NCI-H2196 treated with DMSO at 0.1 percent for 48 hours (cell line): Measurements from ENCODE around the gene TEKT4.
"Not testable (repeated sequence)": the region's sequence is repeated elsewhere in the genome, so short reads cannot be mapped to it uniquely, and the experiment has no call there.

ENCODE experiments used
- DNase-seq: peaks from one replicate; lab custom pipeline; 2025; ENCODE audit not compliant: unreplicated experiment; lab: John Stamatoyannopoulos, UW

The TEKT4 gene, protein sequence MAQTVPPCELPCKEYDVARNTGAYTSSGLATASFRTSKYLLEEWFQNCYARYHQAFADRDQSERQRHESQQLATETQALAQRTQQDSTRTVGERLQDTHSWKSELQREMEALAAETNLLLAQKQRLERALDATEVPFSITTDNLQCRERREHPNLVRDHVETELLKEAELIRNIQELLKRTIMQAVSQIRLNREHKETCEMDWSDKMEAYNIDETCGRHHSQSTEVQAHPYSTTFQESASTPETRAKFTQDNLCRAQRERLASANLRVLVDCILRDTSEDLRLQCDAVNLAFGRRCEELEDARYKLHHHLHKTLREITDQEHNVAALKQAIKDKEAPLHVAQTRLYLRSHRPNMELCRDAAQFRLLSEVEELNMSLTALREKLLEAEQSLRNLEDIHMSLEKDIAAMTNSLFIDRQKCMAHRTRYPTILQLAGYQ

DNA sequence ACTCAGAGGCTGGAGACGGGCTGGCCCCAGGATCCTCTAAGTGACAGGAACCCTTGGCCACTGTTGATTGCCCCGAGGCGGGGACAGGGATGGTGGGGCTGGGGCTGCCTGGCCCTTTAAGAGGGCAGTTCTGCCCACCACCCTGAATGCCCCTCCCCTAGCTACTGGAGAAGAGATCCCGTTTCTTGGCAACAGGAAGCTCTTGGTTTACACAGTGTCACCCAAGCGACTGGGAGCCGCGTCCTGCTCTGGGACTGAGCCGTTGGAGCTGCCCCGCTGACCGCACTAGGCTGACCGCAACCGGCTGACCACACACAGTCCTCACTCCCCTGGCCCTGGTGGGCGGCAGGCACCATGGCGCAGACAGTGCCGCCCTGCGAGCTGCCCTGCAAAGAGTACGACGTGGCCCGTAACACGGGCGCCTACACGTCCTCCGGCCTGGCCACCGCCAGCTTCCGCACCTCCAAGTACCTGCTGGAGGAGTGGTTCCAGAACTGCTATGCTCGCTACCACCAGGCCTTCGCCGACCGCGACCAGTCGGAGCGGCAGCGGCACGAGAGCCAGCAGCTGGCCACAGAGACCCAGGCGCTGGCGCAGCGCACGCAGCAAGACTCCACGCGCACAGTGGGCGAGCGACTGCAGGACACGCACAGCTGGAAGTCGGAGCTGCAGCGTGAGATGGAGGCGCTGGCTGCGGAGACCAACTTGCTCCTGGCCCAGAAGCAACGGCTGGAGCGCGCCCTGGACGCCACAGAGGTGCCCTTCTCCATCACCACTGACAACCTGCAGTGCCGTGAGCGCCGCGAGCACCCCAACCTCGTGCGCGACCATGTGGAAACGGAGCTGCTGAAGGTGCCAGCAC lies at the start of gene TEKT4:
Gene TEKT4, plus strand, starts transcription at position 205 of the 862 bp plus-strand sequence. Its CDS starts 150 bp downstream, at position 355.
- no peak for DNase-seq

GRCh38 chr2:94839224-94839623 lies 32.0 kb upstream of the TEKT4 start:
- DNase-seq, result not testable (repeated sequence)

DNA sequence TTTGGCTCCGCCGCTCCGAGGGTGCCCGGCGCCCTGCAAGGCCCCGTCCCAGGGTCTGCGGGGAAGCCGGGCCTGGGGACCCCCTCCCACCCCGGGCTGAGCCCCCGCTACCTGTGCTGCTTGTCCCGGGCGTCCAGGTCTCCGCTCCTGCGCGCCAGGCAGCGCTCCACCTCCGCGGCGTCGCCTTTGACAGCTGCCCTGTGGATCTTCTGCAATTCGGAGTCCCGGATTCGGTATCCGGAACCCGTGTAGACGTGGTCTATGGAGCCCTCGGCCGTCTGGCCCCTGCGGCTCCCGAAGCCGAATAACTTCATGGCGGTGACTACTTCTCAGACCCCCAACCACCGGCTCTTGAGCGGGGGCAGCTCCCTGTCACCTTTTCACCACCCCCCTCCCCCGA lies 14.4 kb upstream of the TEKT4 start:
- DNase-seq, result not testable (repeated sequence)

DNA sequence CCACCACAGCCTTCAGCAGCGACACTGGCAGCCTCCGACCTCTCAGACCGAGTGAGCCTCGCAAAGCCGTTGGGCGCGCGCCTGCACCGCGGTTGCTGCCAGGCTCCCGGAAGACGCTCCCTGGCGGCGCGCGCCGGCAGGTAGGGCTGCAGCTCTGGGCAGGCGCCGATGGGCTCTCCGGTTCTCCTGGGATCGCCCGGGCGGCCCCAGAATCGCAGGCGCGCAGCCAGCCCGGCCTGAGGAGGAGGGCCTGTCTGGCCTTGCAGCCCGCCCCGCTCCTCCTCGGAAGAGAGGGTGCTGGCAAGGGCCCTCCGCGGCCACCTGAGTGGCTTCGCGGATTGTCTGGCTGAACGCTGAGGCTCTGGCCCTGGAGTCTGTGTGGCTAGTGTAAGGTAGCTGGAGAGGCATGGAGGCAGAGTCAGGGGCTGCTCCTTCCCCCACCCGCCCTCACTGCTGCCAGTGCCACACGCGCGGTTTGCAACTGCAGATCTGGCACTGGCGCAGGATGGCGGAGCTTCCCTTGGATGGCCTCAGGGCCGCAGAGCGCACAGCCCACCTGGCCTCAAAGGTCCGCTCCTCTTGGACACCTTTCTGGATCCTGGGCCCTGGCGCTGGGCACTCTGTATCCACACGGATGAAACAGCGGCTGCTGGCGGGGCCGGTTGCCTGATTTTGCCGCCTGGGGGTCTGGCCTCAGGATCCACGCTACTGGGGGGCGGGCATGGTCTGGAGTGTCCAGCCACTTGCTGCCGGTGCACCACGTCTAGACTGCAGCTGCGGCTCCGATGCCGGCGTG lies 13.7 kb upstream of the TEKT4 start:
- DNase-seq, result not testable (repeated sequence)

GRCh38 chr2:94858163-94858888 lies 12.9 kb upstream of the TEKT4 start:
- DNase-seq, result not testable (repeated sequence)

DNA sequence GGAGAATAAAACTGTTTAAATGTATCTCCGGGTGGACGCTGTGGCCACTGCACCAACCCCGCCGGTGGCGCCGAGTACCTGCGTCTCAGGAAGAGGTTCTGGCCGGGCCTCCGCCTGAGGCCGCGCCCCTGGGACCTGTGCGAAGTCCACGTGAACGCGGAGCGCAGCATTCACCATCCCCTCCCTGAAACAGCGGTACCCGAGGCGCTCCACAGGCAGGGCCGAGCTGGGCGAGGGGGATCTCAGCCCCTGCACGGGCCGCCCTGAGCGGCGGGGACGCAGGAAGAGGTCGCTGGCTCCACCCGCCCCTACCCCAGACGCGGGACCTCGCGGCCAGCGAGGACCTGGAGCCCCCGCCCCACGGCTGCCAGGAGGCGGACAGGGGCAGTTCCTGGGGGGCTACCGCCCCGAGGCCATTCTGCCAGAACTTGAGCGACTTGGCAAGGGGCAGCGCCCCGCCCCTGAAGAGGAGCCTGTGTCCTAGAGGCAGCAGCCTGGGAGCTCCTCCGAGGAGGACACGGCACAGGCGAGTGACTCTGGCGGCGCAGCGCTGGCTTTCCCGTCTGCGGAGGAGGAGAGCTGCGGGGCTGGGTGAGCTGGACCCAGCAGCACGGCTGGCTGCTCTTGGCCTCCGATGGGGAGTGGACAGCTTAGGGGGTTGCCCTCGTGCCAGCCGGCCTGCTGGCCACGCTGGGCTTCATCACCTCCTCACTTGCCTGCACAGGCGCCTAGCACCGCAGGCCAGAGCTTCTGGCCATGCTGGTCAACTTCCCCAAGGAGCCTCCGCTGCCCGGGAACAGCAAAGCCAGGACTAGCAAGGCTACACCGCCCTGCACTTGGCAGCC lies 9.7 kb upstream of the TEKT4 start:
- no peak for DNase-seq

- not testable (repeated sequence) for DNase-seq
Measured at GRCh38 chr2:94862903-94863302, 8.3 kb upstream of the TEKT4 start.

GRCh38 chr2:94869131-94869530 lies 2.1 kb upstream of the TEKT4 start:
- DNase-seq, result no peak

DNA sequence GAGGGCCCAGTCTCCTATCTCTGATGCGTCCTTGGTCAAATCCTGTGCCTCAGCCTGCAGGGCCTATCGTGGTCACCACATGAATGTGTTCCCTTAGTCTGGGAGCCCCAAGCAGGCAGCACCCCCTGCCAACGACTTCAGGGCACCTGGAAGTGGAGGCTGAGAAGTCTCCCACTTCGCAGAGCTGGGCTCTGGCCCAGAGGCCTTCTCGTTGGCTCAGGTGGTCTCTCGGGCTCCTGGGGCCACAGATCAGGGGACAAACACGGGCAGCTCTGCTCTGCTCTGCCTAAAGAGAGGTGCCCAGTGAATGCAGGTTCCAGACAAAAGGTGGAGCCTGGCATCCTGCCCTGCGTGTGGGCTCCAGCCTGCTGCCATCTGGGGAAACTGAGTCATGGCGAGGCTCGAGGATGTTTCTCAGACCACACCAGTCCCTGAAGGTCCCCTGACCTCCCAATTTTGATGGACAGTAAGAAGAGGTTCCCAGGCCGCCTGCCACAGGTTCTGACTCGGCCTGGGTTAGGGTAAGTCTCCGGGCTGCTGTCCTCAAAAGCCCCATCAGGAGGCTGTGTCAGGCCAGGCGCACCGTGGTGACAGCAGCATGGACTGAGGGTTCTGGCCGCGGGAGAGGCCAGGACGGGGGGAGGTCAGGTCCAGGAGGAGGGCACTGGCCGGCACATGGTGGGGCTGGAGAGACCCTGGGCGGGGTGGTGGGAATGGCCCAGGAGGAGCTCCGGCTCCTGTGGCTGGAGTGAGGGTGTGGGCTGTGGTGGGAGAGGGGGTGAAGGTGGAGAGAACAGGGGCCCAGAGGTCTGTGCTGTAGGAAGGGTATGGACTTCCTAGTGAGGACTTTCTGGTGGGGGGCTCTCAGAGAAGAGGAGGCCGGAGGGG lies 1.4 kb upstream of the TEKT4 start:
- DNase-seq, result no peak

DNA sequence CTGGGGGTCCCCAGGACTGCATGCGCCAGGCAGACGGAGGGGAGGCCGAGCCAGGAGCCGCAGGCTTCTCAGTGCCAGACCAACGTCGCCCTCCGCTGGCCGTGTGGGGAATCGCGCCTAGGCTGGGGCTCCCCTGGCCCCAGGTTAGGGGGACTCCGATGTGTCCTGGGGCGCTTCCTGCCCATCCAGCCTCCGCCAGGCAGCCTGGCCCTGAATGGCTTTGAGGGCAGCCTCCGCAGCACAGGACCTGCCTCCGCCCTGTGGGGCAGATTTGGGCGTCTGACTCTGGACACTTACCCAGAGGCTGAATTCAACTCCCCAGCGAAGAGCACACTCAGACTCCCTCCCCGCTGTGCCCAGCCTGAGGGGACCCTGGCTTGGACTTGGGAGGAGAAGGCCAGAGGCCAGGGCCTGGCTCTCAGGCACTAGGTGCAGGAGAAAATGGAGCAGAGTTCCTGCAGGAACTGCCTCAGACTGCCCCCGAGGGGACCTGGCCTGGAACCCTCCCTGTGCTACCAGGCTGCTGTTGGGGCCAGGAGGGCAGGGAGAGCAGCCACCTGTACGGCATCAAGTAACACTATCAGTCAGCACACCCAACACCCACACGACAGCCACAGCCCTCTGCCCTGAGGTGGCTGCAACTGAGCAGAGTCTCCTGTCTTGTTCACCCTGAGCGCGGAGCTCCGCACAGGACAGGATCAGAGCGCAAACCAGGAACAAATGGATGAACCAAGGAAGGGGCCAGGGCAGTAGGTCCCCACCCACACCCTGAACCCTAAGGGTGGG lies 597 bp upstream of the TEKT4 start:
- DNase-seq, result no peak

- no peak for DNase-seq
Measured at GRCh38 chr2:94872088-94872618, 923 bp downstream of the TEKT4 start.

GRCh38 chr2:94872676-94873361 lies 1.6 kb downstream of the TEKT4 start:
- DNase-seq, result no peak

GRCh38 chr2:94873362-94874276 lies 2.4 kb downstream of the TEKT4 start:
- DNase-seq, result no peak

DNA sequence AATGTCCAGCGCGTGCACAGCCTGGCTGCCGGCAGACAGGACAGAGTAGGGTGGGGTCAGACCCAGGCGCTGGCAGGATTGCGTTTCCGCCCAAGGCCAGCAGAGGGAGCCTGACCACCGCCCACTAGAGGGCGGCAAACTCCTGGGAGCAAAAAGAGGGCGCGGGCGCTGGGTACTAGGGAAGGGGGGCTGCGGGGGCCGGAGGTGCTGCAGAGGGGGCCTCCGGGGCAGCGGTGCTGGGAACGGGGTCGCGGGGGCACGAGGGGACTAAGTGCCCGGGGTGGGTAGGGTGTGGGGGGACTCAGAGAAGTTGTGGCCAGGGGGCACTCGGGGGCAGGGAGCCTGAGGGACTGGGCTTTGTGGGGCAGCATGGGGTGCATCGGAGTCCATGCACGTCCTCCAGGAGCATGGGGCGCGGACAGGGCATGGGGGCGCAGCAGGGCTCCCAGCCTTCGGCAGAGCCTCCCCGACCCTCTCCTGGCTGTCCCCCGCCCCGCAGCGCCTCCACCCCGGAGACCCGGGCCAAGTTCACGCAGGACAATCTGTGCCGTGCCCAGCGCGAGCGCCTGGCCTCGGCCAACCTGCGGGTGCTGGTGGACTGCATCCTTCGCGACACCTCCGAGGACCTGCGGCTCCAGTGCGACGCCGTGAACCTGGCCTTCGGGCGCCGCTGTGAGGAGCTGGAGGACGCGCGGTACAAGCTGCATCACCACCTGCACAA lies 3.2 kb downstream of the TEKT4 start:
- no peak for DNase-seq
